Measurements from ENCODE around the gene GPR33. TPM values are rescaled to one million over a fixed set of nuclear protein-coding genes. Genes with fewer than 3 reads are reported as not detected.

GPR33 gene
- total RNA-seq, 1 experiment from 2014 or later: not detected

- WGBS (ENCODE audit: extremely low coverage, insufficient read length, low lambda C conversion rate): no CpG with 5 or more reads among the region's 6 CpGs
Measured at GRCh38 chr14:31466554-31466953, 21.3 kb downstream of the GPR33 start.

More at GRCh38 chr14:31466554-31466953, 21.3 kb downstream of the GPR33 start:
- Histone ChIP-seq H2AK5ac (ENCODE audit: insufficient read length, low read length) (no peak overlapping the region), H4K8ac (replicated peaks; ENCODE audit: insufficient read length, low read depth, low read length) (no peak overlapping the region), H3K79me1 (ENCODE audit: insufficient read depth, low read depth, low read length, poor library complexity, severe bottlenecking) (no peaks in the 10 kb centered on the region), H3K79me2 (ENCODE audit: insufficient read depth, low read length) (no peaks in the 10 kb centered on the region), H4K5ac (ENCODE audit: insufficient read length, low read depth, low read length) (no peak overlapping the region), H3K56ac (ENCODE audit: insufficient read length, low read depth, low read length) (no peak overlapping the region), H2BK12ac (ENCODE audit: insufficient read length, low read depth, low read length) (no peak overlapping the region), H3K9ac (ENCODE audit: extremely low read depth, insufficient read length, low read length) (no peak overlapping the region), H2BK5ac (ENCODE audit: insufficient read length, low read length) (no peak overlapping the region), H3K4me1 (ENCODE audit: insufficient read depth, low read length) (no peaks in the 10 kb centered on the region), H2BK20ac (ENCODE audit: low read depth, low read length, poor library complexity, severe bottlenecking) (no peak overlapping the region), H4K91ac (ENCODE audit: insufficient read length, low read depth, low read length) (no peak overlapping the region), H3K4me2 (ENCODE audit: insufficient read depth, insufficient read length, low read length) (no peak overlapping the region), H3K9me3 (ENCODE audit: control insufficient read depth, low read depth, low read length) (no peaks in the 10 kb centered on the region), H2BK120ac (ENCODE audit: low read depth, low read length, poor library complexity, severe bottlenecking) (no peak overlapping the region), H3K23me2 (ENCODE audit: insufficient read length, low read depth, low read length, poor library complexity, severe bottlenecking) (no peaks in the 10 kb centered on the region), H3K23ac (ENCODE audit: insufficient read length, low read depth, low read length) (no peak overlapping the region), H3K14ac (ENCODE audit: insufficient read depth, low read length) (no peak overlapping the region), H3K27ac (ENCODE audit: insufficient read length, low read depth, low read length) (no peak overlapping the region), H2AFZ (ENCODE audit: low read length) (no peak overlapping the region), H3K4ac (ENCODE audit: low read depth, low read length) (no peak overlapping the region), H3K18ac (ENCODE audit: insufficient read length, low read depth, low read length) (no peak overlapping the region), H3T11ph (ENCODE audit: low read length) (no peak overlapping the region), H3K27me3 (ENCODE audit: insufficient read depth, low read length) (no peaks in the 10 kb centered on the region), H4K20me1 (ENCODE audit: control insufficient read depth, insufficient read depth, insufficient read length) (no peaks in the 10 kb centered on the region), H2BK15ac (ENCODE audit: low read depth, low read length) (no peak overlapping the region)
- TF ChIP-seq, protein P1, sequence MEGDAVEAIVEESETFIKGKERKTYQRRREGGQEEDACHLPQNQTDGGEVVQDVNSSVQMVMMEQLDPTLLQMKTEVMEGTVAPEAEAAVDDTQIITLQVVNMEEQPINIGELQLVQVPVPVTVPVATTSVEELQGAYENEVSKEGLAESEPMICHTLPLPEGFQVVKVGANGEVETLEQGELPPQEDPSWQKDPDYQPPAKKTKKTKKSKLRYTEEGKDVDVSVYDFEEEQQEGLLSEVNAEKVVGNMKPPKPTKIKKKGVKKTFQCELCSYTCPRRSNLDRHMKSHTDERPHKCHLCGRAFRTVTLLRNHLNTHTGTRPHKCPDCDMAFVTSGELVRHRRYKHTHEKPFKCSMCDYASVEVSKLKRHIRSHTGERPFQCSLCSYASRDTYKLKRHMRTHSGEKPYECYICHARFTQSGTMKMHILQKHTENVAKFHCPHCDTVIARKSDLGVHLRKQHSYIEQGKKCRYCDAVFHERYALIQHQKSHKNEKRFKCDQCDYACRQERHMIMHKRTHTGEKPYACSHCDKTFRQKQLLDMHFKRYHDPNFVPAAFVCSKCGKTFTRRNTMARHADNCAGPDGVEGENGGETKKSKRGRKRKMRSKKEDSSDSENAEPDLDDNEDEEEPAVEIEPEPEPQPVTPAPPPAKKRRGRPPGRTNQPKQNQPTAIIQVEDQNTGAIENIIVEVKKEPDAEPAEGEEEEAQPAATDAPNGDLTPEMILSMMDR (conservative IDR thresholded peaks at IDR 0.05): no peak
- Mint-ChIP-seq H3K36me3 (ENCODE audit: insufficient read depth in 1 of 3, low read depth in 3 of 3) (no peaks in the 10 kb centered on the region), H3K27me3 (ENCODE audit: low read depth) (no peaks in the 10 kb centered on the region; the same call in 1 of the 2 replicates), H3K4me1 (peaks cover 1 to 2% of the 10 kb centered on the region in 2 experiments; a peak in 3 of 4 replicates), H3K27ac (no peak overlapping the region), H3K9me3 (no peaks in the 10 kb centered on the region), H3K4me3 (no peak overlapping the region)
- DNase-seq: no peak
